Posterior cingulate gyrus (tissue), 11 donors: ENCODE results near the gene MUS81.
"Not testable (repeated sequence)": the region's sequence is repeated elsewhere in the genome, so short reads cannot be mapped to it uniquely, and the experiment has no call there.

Source experiments
- DNase-seq, 10 donors: peaks; one replicate each; pipeline versions ENCODE4 v3.0.0 to v3.0.0-alpha.2; 2020 to 2021; ENCODE audit warnings: mixed read lengths in 3 of 10
- intact Hi-C: fragments of 100-400 bp; cut with DNase I; formaldehyde crosslinking; loops from one replicate; pipeline ENCODE4 v1.15.1; 2023

MUS81 gene

DNA sequence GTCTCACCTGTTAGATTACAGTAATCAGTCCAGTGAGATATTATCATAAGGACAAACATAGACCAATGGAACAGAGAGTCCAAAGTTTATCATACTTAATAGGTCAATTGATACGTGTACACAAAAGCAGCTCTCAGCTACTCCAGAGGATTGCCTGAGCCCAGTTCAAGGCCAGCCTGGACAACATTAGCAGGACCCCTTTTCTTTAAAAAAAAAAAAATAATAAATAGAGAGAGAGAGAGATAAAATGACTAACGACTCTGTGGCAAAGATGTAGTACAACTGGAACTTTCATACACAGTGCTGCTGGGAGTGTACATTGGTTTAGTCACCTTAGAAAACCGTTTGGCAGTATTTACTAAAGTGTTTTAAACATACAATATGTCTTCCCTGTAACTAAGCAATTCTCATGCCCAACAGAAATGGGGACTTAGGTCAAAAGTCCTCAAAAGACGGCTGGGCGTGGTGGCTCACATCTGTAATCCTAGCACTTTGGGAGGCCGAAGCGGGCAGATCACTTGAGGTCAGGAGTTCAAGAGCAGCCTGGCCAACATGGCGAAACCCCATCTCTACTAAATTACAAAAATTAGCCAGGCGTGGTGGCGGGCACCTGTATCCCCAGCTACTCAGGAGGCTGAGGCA is 15.9 kb upstream of the MUS81 start:
- DNase-seq, result no peak
- intact Hi-C loops, result no loop called here

DNA sequence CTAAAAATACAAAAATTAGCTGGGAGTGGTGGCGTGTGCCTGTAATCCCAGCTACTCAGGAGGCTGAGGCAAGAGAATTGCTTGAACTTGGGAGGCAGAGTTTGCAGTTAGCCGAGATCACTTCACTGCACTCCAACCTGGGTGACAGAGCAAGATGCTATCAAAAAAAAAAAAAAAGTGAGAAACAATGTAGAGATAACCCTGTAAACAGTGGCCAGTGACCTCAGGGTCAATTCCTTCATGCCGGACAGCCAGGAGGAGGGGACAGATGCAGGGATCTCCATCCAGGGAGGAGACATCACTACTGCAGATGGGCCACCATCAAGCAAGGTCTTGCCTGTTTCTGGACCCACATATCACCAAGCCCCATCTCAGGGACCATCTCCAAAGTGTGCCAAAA is 12.5 kb upstream of the MUS81 start:
- no peak for DNase-seq
- intact Hi-C loops, result no loop called here

DNA sequence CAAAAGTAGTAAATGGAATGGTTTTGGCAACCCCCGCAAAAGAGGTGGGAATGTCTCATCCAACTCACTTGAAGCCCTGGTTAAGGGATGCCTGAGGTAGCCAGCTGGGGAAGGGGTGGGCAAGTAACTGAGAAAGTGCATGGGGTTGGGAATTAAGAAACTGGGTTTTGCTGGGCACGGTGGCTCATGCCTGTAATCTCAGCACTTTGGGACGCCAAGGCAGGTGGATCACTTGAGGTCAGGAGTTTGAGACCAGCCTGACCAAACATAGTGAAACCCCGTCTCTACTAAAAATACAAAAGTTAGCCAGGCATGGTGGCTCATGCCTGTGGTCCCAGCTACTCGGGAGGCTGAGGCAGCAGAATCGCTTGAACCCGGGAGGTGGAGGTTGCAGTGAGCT is 11.5 kb upstream of the MUS81 start:
- DNase-seq, intact Hi-C loops: not testable (repeated sequence)

DNA sequence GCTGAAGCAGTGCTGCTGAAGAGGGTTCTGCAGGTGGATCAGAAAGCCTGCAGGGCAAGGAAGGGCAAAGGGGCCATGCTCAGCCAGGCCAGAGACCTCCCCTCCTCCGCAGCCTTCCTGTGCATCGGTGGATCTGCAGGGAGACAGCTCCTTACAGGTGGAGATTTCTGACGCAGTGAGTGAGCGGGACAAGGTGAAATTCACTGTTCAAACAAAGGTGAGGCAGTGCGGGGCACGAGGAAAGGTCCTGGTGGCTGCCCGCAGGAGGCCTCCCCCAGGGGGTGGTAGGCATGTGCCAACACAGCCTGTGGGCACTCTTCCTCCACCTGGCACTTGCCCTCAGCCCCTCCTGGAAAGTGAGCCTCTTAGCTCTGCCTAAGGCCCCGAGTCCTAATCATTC is 10.9 kb upstream of the MUS81 start:
- intact Hi-C loops, result no loop called here
- peak in 1 of 10 donors; percentile 46 for DNase-seq

DNA sequence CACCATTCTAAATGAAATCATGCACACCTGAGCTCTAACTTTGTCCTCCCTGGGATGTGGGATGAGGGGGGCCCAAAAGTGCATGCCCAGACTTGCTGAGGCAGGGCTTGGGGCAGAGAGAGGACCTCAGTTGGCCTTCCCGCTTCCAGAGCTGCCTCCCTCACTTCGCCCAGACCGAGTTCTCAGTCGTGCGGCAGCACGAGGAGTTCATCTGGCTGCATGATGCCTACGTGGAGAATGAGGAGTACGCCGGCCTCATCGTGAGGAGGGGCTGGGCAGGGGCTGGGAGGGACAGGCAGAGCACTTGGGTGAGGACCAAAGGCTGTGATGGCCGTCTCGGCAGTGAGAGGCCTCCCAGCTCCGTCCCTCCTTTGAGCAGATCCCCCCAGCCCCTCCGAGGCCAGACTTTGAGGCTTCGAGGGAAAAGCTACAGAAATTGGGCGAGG is 10.4 kb upstream of the MUS81 start:
- DNase-seq, result peak in 1 of 10 donors; percentile 69
- intact Hi-C loops, result no loop called here

DNA sequence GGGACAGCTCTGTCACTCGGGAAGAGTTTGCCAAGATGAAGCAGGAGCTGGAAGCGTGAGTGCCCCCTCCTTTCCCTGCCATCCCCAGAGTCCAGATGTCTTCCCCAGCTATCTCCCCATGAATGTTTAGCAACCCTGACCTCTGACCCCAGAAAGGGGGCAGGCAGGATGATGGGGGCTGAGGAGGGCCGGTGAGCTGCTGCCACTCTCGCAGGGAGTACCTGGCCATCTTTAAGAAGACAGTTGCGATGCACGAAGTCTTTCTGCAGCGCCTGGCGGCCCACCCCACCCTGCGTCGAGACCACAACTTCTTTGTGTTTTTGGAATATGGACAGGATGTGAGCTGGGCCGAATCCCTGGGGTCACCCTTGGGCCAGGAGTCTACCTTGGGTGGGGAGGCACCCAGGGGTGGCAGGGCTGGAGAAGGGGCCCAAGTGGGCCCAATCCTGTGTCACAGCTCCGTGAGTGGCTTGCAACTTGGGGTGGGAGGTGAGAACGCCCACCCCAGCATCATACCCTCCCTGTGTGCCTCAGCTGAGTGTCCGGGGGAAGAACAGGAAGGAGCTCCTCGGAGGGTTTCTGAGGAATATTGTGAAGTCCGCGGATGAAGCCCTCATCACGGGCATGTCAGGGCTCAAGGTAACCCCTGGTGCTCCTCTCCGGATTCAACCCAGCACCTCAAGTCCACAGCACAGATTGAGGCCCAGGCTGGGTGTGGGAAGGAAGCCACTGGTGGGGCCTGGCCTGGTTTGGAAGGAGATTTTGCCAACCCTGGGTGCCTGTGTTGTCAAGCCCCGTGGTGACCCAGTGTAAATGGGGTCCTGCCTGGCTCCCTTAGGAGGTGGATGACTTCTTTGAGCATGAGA is 9.8 kb upstream of the MUS81 start:
- peak in 1 of 10 donors; percentile 64 for DNase-seq
- intact Hi-C loops, result no loop called here

DNA sequence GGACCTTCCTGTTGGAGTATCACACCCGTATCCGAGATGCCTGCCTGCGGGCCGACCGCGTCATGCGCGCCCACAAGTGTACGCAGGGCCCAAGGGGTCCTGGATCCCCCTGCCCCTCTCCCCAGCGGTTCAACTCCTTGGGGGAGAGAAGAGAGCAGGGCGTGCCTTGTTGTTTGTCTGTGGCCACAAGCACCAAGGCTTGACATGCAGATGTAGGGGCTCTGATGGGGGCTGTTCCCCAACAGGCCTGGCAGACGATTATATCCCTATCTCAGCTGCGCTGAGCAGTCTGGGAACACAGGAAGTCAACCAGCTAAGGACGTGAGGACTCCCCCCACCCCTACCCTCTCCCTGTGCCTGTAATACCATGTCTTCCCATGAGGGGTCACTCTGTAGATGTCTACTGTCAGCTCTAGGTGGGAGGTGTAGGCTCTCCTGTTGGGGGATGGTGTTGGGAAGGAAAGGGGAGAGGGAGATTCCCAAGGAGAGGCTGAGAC is 9.1 kb upstream of the MUS81 start:
- intact Hi-C loops, result no loop called here
- peak in 1 of 10 donors; percentile 45 for DNase-seq

DNA sequence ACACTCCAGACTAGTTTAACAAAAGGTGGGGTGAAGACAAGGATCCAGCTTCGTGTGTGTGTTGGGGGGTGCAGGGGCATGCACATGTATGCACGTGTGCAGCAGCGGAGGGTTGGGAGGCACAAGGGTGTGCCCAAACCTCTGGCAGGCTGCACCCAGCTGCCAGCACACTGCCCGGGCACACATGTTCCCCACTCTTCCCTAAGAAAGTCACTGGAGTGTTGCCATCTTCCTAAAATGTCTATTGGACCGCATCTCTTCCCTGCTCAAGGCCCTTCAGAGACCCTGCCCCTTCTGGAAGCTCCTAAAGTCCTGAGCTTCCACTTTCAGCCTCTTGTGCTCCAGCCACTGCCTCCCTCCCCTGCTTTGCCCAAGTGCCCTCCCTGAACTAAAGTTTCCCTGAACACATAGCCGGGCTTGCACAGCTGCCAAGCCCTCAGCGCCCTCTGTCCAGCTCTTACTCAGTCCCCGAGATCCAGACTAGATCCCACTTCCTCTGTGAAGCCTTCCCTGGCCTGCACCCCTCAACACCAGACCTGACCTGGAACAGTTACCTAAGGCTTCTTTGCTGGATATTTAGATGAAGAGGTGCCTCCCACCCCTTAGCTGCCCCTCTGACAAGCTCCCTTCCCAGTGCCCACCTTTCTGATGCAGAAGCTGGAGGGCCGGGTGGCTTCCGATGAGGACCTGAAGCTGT is 8.3 kb upstream of the MUS81 start:
- intact Hi-C loops, result no loop called here
- DNase-seq, result peak in 2 of 10 donors; percentile 47 to 53

DNA sequence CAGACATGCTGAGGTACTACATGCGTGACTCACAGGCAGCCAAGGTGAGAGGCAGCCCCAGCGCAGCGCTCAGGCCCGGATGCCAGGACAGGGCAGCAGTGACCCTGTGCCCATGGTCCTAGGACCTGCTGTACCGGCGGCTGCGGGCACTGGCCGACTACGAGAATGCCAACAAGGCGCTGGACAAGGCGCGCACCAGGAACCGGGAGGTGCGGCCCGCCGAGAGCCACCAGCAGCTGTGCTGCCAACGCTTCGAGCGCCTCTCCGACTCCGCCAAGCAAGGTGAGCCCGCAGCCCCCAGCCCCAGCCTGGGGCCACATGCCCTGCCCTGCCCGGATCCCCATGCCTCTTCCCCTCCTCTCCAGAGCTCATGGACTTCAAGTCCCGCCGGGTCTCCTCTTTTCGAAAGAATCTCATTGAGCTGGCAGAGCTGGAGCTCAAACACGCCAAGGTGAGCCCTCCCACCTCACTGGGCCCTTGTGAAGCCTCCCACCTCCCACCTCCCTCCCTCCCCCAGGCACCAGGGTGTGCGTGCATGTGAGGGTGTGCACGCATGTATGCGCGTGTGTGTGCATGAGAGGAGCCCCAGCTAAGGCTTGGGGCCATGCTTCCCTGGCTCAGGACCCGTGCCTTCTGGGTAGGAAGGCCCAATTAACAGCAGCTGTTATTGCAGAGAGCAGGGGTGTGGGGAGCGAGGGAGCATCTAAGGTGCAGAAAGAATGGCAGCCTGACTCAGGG is 7.6 kb upstream of the MUS81 start:
- intact Hi-C loops, result no loop called here
- peak in 2 of 10 donors; percentile 62 to 82 for DNase-seq

DNA sequence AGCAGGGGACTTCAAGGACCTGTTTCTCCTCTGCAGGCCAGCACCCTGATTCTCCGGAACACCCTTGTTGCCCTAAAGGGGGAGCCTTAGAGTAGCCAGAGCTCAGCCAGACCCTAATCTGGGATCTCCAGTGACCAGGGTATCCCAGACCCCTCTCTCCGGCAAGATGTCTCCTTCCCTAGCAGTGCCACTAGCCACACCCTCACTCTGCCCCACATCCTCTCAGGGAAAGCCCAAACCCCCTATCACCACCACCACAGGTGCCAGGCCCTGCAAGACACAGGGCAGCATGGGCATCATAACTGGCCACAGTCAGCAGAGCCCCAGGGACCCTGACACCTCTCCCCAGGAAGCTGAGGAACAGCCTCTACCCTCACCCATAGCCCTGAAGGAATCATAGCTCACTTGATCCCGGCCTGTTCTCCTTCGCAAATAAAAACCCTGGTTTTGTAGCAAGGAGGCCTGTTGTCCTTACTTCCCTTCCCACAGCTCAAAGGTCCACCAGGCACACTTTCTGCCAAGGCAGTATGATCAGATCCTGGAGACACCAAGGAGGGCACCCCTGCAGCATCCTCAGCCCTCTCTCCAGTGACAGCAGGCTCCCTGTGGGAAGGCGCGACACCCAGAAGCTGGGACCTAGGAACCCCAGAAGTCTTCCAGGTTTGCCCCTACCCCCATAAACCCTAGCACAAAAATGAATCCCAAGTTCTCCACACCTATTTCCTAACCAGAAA is 6.8 kb upstream of the MUS81 start:
- DNase-seq, result no peak
- intact Hi-C loops, result no loop called here

DNA sequence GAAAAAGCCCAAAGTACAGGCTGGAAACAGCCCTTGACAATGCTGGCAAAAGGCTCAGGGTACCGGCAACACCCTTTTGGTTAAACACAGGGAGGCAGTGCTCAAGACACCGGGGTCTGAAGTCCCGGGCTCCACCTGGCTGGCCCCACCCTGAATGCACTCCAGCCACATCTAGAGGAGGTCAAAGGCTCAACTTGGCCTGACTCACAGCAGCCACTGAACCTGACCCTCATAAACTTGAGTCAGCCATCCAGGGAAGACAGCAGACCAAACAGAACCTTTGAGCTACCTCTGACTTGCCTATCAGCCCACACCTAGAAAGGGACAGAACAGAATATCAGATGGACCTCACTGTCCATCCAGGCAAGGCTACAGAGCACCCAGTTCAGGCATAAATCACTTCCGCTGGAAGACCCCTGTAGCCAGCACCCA is 6.1 kb upstream of the MUS81 start:
- peak in 1 of 10 donors; percentile 59 for DNase-seq
- intact Hi-C loops, result no loop called here

DNA sequence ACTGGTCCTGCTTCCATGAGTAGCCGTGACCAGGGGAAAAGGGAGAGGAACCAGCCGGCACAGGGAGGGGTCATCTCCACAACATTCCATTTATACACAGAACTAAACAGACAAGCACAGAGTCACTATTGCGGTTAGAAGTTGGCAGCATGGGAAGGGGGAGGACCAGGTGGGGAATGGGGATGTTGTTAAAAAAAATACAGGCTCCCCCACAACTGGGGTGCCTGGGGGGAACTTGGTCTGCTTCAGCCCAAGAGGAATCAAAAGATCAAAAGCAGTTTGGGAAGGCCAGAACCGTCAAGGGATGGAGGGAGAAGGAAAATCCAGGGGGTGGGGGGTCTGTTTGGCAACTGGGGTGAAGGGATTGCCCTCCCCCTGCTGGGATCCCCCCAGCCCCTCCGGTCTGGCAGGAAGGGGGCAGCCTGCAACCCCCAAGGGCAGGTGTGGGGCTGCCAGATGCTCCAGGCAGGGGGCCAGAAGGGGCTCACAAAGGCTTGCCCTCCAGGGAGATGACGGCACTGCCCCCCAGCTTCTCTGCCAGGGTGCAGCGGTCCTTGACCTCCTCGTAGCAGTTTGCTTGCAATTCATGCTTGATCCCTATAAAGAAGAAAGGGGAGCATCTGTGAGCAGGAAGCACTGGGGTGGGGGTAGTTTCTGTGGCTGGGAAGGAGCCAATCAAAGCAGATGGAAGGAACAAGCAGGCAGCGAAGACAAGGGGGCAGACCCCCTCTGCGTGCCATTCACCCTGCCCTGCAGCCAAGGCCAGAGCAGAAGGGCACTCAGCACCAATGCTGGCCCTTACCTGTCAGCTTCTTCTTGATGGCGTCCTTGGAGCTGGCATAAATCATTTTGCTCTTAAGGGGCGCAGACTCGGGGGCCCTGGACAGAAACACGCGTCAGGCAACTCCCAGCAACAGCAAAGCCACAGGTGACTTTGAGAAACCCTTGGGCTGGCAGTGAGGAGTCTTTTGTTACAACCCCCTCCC is 5.1 kb upstream of the MUS81 start:
- intact Hi-C loops, result no loop called here
- peak in 2 of 10 donors; percentile 2 to 76 for DNase-seq

DNA sequence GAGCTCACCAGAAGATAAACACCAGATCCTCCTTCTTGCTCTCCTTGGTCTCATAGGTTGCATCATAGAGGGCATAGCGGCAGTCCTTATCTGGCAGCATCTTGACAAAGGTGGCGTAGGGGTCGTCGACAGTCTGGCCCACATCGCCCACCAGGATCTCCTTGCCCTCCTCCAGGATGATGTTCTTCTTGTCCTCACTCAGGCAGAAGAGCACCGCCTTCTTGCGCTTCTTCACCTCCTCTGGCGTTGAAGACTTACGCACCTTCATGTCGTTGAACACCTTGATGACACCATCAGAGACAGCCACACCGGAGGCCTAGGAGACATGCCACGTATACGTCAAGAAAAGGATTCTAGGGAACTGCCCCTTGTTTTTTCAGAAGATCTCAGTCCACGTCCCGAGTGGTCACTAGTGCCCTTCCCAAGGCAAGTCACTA is 4.3 kb upstream of the MUS81 start:
- DNase-seq, result peak in 2 of 10 donors; percentile 2 to 33
- intact Hi-C loops, result no loop called here

DNA sequence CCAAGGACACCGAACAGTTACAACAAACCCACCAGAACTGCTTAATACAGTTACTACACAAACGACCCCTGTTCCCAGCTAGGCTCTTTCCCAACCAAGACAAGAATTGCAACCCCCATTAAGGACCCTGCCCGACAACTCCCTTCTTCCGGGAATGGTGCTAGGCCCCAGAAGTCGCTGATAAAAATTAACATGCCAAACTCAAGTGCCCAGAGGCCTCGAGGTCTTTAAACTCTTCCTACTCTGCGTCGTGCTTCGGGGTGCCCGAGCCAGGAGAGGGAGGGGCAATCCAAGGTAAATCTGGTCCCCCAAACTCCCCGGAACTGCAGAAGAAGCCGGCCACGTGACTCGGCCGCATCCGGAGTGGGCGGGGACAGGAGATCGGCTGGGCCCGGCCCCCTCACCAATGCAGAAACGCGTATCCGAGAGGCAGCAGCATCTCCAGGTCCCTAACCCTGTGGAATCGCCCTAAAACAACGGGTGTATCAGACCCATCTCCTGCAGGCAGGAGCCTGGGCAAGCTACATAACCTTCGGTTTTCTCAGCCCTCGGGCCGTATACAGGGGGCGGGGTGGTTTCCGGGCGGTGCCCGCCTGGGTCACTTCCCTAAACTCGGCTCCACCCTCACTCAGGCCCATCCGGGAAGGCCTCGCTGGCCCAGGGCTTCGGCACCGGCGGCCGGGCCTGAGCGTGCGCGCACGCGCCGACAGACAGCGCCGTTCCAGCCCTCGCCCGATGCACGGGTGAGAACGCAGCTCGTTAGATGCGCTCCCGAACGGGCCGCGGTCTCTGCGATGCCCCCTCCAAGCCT is 3.3 kb upstream of the MUS81 start:
- intact Hi-C loops, result no loop called here
- peak; percentile 64 to 96 (median 80) for DNase-seq

DNA sequence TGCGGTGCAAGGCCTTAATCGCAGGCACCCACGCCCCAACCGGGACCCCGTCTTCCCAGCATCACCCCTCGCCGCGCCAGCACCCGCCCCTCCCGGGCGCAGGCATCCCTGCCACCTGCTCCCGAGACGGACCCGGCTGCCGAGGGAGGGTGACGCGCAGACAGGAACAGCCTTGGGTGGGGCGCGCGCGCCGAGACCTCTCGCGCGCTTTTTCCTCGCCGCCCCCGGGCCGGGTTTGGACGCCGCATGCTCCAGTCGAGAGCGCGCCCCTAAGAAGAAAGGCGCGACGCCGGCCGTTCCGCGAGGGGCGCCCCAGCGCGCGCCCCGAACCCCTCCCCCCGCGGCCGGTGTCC is 2.8 kb upstream of the MUS81 start:
- intact Hi-C loops, result no loop called here
- DNase-seq, result peak in 8 of 10 donors; percentile 40 to 95 (median 61)

DNA sequence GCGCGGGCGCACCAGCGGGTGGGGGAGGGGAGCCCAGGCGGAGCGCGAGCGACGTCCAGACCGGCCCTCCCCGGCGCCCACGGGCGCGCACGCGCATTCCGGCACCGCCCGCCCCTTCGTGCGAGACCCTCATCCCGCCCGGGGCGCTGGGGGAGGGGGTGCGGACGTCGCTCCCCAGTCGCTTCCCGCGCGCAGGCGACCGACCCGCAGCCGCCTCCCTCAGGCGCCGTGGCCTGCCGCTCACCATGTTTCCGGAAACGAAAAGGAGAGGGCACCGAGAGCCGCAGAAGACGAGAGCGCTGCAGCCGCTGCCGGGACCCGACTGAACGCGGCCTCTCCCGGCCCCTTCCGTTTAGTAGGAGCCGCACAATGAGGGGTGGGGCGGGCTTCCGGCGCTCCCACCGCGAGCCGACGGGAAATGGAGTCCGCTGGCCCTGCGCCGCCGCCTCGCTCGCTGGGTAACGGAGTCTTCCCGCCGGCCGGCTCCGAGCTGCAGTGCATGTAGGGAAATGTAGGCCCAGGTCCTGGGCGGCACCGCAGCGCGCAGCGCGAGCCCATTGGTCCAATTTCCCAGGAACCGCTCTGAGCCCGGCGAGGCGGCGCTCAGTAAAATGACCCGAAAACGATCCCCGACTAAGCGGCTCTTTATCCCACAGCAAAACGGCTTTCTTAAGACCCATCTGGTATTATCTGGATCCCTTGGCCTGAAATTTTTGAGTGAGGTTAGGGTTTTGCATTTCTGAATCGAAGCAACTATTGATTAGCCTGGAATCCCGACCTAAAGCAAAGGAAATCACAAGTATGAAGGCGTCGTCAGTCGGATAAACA is 2.2 kb upstream of the MUS81 start, which contains the start of gene CFL1:
TSS of gene CFL1 (minus strand) at position 328 of the 828 bp plus-strand sequence. CDS start at position 247, 81 bp downstream.
- intact Hi-C loops, result loop anchor here (2.0 kb wide), 1 partner anchor 33 kb away; the partner anchor contains the start of gene CCDC85B

More for the DNA sequence above, 2.2 kb upstream of the MUS81 start, which contains the start of gene CFL1:
- peak; percentile 96 to 100 (median 98) for DNase-seq
